Fibroblast of lung (primary cell): Measurements from ENCODE around the gene OXER1. TPM values are rescaled to one million over a fixed set of nuclear protein-coding genes. Genes with fewer than 3 reads are reported as not detected.

ENCODE experiments used
- DNase-seq, 2 donors: peaks; one replicate each; pipeline versions ENCODE4 v3.0.0 to v3.0.0-alpha.2; 2010; ENCODE audit warnings: low read depth in 2 of 2
- H2AFZ ChIP-seq: 2 replicates; pipeline ENCODE4 v1.5.1; 2012; ENCODE audit warnings: low read length, control low read depth, inconsistent platforms
- H3K27ac ChIP-seq: 2 replicates; pipeline ENCODE4 v1.5.1; 2011; ENCODE audit warnings: low read length, control low read depth; ENCODE audit not compliant: insufficient read depth
- H3K27me3 ChIP-seq: 2 replicates; pipeline ENCODE4 v1.5.1; 2011; ENCODE audit warnings: mild to moderate bottlenecking, low read length; ENCODE audit not compliant: control insufficient read depth, insufficient read depth
- H3K36me3 ChIP-seq: 2 replicates; pipeline ENCODE4 v1.5.1; 2011; ENCODE audit warnings: low read length; ENCODE audit not compliant: control insufficient read depth, insufficient read depth
- H3K4me1 ChIP-seq: 2 replicates; pipeline ENCODE4 v1.5.1; 2011; ENCODE audit warnings: low read length; ENCODE audit not compliant: control insufficient read depth, insufficient read depth; ENCODE audit errors: extremely low read depth
- H3K4me2 ChIP-seq: 2 replicates; pipeline ENCODE4 v1.5.1; 2011; ENCODE audit warnings: low read length, control low read depth; ENCODE audit not compliant: insufficient read depth; ENCODE audit errors: extremely low read depth
- H3K4me3 ChIP-seq, 4 experiments: fragments of 200-600 bp in 1 of 4; sonication (generic) in 1 of 4; replicated peaks in 1 of 4; 2 replicates each; pipeline ENCODE4 v1.5.1; 2011 to 2016; ENCODE audit warnings: low read length in 4 of 4, low read depth in 3 of 4, mild to moderate bottlenecking in 3 of 4, control low read depth in 2 of 4, inconsistent platforms in 1 of 4, mixed read lengths in 1 of 4; ENCODE audit not compliant: insufficient read depth in 1 of 4; ENCODE audit errors: control extremely low read depth in 1 of 4
- H3K79me2 ChIP-seq: 2 replicates; pipeline ENCODE4 v1.5.1; 2012; ENCODE audit warnings: mild to moderate bottlenecking, low read length, inconsistent platforms; ENCODE audit not compliant: control insufficient read depth, insufficient read depth
- H3K9ac ChIP-seq: 2 replicates; pipeline ENCODE4 v1.5.1; 2011; ENCODE audit warnings: mild to moderate bottlenecking, low read length, control low read depth; ENCODE audit not compliant: insufficient read depth
- H3K9me3 ChIP-seq: 2 replicates; pipeline ENCODE4 v1.5.1; 2012; ENCODE audit warnings: low read depth, low read length; ENCODE audit not compliant: control insufficient read depth, insufficient read depth
- H4K20me1 ChIP-seq: 2 replicates; pipeline ENCODE4 v1.5.1; 2011; ENCODE audit warnings: low read length; ENCODE audit not compliant: control insufficient read depth, insufficient read depth; ENCODE audit errors: extremely low read depth
- EZH2 ChIP-seq: IDR thresholded peaks from 2 replicates; pipeline ENCODE4 v1.5.1; 2012; ENCODE audit warnings: low read length, control low read depth, mild to moderate bottlenecking; ENCODE audit errors: missing control alignments
- polyA plus RNA-seq, 2 donors: library from polyadenylated mRNA; depleted of rRNA in 1 of 2; stranded (reverse) in 1 of 2; unstranded in 1 of 2; fragments of >200 nt; gene quantifications; 2 replicates each; pipeline ENCODE4 v1.2.1, GENCODE V29; 2011 to 2012; ENCODE audit warnings: missing spikeins in 1 of 2
- total RNA-seq: library from RNA; depleted of rRNA; stranded (reverse); fragments of >200 nt; gene quantifications from 2 replicates; pipeline ENCODE4 v1.2.1, GENCODE V29; 2014
- TF ChIP-seq, protein P1 (sequence below), 2 donors: IDR thresholded peaks in 1 of 2; conservative IDR thresholded peaks in 1 of 2; 1 replicate in 1 of 2; 2 replicates in 1 of 2; pipeline ENCODE4 v1.5.1; 2011 to 2012; ENCODE audit warnings: low read length in 2 of 2, control low read depth in 1 of 2, inconsistent platforms in 1 of 2, low read depth in 1 of 2, mild to moderate bottlenecking in 1 of 2

The OXER1 gene
- total and polyA plus RNA-seq, 2 donors (not counting 1 experiment from before 2014, with no cell fraction given), result 0.17 TPM; not detected in 1

GRCh38 chr2:42765686-42766085 is 1.8 kb upstream of the OXER1 start:
- Histone ChIP-seq H3K4me3 (no peak overlapping the region), H3K4me1 (no peaks in the 10 kb centered on the region), H4K20me1 (no peaks in the 10 kb centered on the region), H3K9ac (no peak overlapping the region), H3K36me3 (no peaks in the 10 kb centered on the region), H3K27me3 (no peaks in the 10 kb centered on the region), H3K9me3 (no peaks in the 10 kb centered on the region), H3K79me2 (no peaks in the 10 kb centered on the region), H2AFZ (no peak overlapping the region), H3K27ac (no peak overlapping the region), H3K4me2 (no peak overlapping the region)
- TF ChIP-seq, protein P1, sequence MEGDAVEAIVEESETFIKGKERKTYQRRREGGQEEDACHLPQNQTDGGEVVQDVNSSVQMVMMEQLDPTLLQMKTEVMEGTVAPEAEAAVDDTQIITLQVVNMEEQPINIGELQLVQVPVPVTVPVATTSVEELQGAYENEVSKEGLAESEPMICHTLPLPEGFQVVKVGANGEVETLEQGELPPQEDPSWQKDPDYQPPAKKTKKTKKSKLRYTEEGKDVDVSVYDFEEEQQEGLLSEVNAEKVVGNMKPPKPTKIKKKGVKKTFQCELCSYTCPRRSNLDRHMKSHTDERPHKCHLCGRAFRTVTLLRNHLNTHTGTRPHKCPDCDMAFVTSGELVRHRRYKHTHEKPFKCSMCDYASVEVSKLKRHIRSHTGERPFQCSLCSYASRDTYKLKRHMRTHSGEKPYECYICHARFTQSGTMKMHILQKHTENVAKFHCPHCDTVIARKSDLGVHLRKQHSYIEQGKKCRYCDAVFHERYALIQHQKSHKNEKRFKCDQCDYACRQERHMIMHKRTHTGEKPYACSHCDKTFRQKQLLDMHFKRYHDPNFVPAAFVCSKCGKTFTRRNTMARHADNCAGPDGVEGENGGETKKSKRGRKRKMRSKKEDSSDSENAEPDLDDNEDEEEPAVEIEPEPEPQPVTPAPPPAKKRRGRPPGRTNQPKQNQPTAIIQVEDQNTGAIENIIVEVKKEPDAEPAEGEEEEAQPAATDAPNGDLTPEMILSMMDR (conservative IDR thresholded peaks at IDR 0.05 in 1 of 2, IDR thresholded peaks at IDR 0.05 in 1 of 2; ENCODE audit: low read depth in 1 of 2, low read length in 2 of 2), result no peak
- no peak for TF ChIP-seq EZH2
- DNase-seq, result no peak

DNA sequence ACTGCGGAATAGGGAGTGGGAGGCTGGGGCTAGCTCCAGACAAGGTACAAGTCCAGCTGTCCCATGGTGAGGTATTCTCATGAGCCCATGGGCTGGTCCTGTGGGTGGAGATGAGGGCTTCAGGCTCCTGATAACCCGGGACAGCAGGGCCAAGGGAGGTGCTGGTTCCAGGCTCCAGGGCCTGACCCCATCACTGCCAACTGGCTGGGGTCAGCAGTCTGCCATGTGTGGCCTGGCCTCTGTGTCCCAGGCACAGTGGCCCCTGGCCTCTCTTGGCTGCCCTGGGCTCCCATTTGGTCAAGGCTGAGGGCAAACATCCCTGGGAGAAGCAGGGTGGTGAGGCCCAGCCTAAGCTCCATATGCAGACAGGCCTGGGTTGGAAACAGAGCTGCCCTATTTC is 966 bp upstream of the OXER1 start:
- Histone ChIP-seq H3K4me1 (no peaks in the 10 kb centered on the region), H3K27ac (no peak overlapping the region), H3K9me3 (no peaks in the 10 kb centered on the region), H3K4me3 (no peak overlapping the region), H3K27me3 (no peaks in the 10 kb centered on the region), H4K20me1 (no peaks in the 10 kb centered on the region), H3K36me3 (no peaks in the 10 kb centered on the region), H3K4me2 (no peak overlapping the region), H3K79me2 (no peaks in the 10 kb centered on the region), H2AFZ (no peak overlapping the region), H3K9ac (no peak overlapping the region)
- TF ChIP-seq, protein P1 (conservative IDR thresholded peaks at IDR 0.05 in 1 of 2, IDR thresholded peaks at IDR 0.05 in 1 of 2; ENCODE audit: low read depth in 1 of 2, low read length in 2 of 2), result no peak
- no peak for TF ChIP-seq EZH2
- no peak for DNase-seq

DNA sequence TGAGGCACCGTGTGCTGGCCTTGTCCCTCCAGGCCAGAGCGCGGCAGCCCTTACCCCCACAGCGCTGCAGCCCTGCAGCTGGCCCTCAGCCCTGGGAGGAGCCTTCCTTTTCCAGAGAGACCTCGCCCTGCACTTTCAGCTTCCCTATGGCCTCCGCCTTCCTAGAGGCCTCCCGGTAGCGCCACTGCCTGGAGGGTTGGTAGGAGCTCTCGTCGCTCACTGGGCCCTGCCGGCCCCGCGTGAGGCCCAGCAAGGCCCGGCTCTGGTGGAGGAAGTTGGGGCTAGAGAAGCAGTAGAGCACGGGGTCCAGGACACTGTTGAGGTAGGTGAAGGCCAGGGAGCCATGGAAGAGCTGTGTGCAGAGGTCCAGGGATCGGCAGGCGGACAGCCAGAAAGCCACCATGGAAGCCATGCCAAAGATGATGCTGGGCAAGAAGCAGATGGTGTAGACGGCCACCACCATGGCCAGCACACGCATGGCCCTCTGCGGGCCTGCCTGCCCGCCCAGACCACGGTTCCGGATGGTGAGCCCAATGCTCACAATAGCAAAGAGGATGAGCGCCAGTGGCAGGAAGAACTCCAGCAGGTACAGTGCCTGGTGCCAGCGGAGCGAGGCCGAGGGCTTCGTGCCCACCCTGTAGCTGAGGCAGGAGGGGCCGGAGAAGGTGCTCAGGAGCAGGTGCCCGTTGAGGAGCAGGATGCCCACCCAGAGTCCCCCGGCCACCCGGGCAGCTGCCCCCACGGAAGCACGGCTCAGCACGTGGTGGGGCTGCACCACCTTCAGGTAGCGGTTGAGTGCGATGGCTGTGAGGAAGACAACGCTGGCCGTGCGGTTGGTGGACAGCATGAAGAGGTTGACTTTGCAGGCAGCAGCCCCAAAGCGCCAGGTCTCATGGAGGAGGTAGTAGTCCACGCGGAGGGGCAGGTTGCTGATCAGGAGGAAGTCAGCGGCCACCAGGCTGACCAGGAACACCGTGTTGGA is 821 bp downstream of the OXER1 start:
- H3K4me3 ChIP-seq, result no peak overlapping the region
- no peak overlapping the region for H2AFZ ChIP-seq
- no peaks in the 10 kb centered on the region for H4K20me1 ChIP-seq
- H3K9ac ChIP-seq, result no peak overlapping the region
- no peaks in the 10 kb centered on the region for H3K9me3 ChIP-seq
- TF ChIP-seq, protein P1 (conservative IDR thresholded peaks at IDR 0.05 in 1 of 2, IDR thresholded peaks at IDR 0.05 in 1 of 2; ENCODE audit: low read depth in 1 of 2, low read length in 2 of 2), result no peak
- TF ChIP-seq EZH2, result no peak
- H3K79me2 ChIP-seq, result no peaks in the 10 kb centered on the region
- no peaks in the 10 kb centered on the region for H3K4me1 ChIP-seq
- H3K36me3 ChIP-seq, result no peaks in the 10 kb centered on the region
- no peaks in the 10 kb centered on the region for H3K27me3 ChIP-seq
- H3K27ac ChIP-seq, result no peak overlapping the region
- H3K4me2 ChIP-seq, result no peak overlapping the region
- no peak for DNase-seq
